ENCODE results near the gene LDLRAD3.

DNA sequence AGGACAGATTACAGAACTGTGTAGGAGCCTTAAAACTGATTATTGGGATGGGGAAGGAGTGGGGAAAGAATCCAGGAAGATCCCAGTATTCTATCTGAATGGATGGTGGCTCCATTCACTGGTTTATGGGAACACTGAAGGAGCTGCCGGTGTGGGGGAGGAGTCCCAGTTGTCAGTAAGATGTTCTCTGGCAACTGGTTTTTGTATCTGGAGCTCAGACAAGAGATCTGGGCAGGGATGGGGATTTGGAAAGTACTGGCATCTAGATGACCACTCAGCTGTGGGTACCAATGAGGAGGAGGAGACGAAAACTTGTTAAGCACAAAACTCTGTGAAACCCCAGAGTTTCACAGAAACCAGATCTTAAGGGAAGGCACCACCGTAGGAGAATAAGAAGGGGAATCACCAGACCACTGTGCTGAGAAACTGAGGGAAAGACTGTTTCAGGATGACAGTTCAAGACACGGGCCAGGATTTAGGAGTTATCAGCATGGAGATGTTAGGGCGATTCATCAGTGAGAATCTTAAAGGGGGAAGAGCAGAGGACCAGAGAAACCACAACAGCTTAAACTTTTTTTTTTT, 28.1 kb downstream of the LDLRAD3 start:
- TF ChIP-seq POLR2A (IDR thresholded peaks at IDR 0.05) (no peak), CTCF (IDR thresholded peaks at IDR 0.05) (no peak), EP300 (IDR thresholded peaks at IDR 0.05) (no peak)
